Gastrocnemius medialis (tissue), 4 donors: ENCODE results near the gene PEMT. TPM values are rescaled to one million over a fixed set of nuclear protein-coding genes. Genes with fewer than 3 reads are reported as not detected.

ENCODE experiments used
- ATAC-seq, 2 donors: fragments of 150-250 bp; one replicate each; pipeline ENCODE4 v1.9.1; 2016
- DNase-seq, 2 donors: peaks; one replicate each; pipeline ENCODE4 v3.0.0-alpha.2; 2019
- H3K27ac ChIP-seq, 4 donors: fragments of 200-600 bp; sonication (generic); 1 replicate in 1 of 4; 2 replicates in 3 of 4; pipeline ENCODE4 v1.5.1; 2016 to 2018; ENCODE audit warnings: mild to moderate bottlenecking in 2 of 4, moderate library complexity in 1 of 4
- H3K27me3 ChIP-seq, 3 donors: fragments of 200-600 bp; sonication (generic) in 2 of 3; 1 replicate in 1 of 3; 2 replicates in 2 of 3; pipeline versions ENCODE4 v1.5.1 to v1.6.0; 2016 to 2019; ENCODE audit warnings: mild to moderate bottlenecking in 1 of 3, moderate library complexity in 1 of 3
- H3K36me3 ChIP-seq, 2 donors: fragments of 200-600 bp; sonication (generic) in 1 of 2; one replicate each; pipeline ENCODE4 v1.5.1; 2017 to 2018
- H3K4me1 ChIP-seq, 2 donors: fragments of 200-600 bp; sonication (generic) in 1 of 2; one replicate each; pipeline ENCODE4 v1.5.1; 2016 to 2017; ENCODE audit warnings: mild to moderate bottlenecking in 2 of 2
- H3K4me3 ChIP-seq, 4 donors: fragments of 200-600 bp; sonication (generic) in 3 of 4; 1 replicate in 1 of 4; 2 replicates in 3 of 4; pipeline ENCODE4 v1.5.1; 2016 to 2019; ENCODE audit warnings: mild to moderate bottlenecking in 2 of 4
- H3K9me3 ChIP-seq, 3 donors: fragments of 200-600 bp; sonication (generic) in 2 of 3; 1 replicate in 1 of 3; 2 replicates in 2 of 3; pipeline ENCODE4 v1.5.1; 2016 to 2019
- POLR2A ChIP-seq, 2 donors: fragments of 450-650 bp; IDR thresholded peaks; one replicate each; pipeline ENCODE4 v1.6.1; 2017; ENCODE audit warnings: antibody characterized with exemption in 2 of 2, mild to moderate bottlenecking in 2 of 2, moderate library complexity in 2 of 2
- in situ Hi-C, 4 donors: fragments of 200-750 bp; cut with MboI; loops; one replicate each; pipeline versions ENCODE4 v1.15.0 to v1.8.0; 2017; ENCODE audit warnings: low sequenced_read_pairs in 4 of 4
- intact Hi-C: fragments of 100-400 bp; cut with DNase I; formaldehyde crosslinking; loops from one replicate; pipeline ENCODE4 v1.15.1; 2023; ENCODE audit warnings: low total_unique reads
- total RNA-seq, 4 donors: library from RNA; depleted of rRNA; stranded (reverse); fragments of >200 nt; gene quantifications; one replicate each; pipeline versions ENCODE4 v1.1.0 to v1.2.3, GENCODE V29; 2016
- TF ChIP-seq, protein P1 (sequence below), 5 experiments: fragments of 450-650 bp in 3 of 5; fragments of 200-600 bp in 2 of 5; sonication (generic) in 2 of 5; IDR thresholded peaks in 4 of 5; conservative IDR thresholded peaks in 1 of 5; 1 replicate in 4 of 5; 2 replicates in 1 of 5; pipeline ENCODE4 v1.5.1; 2016 to 2019; ENCODE audit warnings: antibody characterized with exemption in 5 of 5, mild to moderate bottlenecking in 3 of 5, moderate library complexity in 3 of 5

Gene PEMT
- total RNA-seq, 4 donors from 2014 or later, result 32.8 to 48.2 (median 34.2) TPM

DNA sequence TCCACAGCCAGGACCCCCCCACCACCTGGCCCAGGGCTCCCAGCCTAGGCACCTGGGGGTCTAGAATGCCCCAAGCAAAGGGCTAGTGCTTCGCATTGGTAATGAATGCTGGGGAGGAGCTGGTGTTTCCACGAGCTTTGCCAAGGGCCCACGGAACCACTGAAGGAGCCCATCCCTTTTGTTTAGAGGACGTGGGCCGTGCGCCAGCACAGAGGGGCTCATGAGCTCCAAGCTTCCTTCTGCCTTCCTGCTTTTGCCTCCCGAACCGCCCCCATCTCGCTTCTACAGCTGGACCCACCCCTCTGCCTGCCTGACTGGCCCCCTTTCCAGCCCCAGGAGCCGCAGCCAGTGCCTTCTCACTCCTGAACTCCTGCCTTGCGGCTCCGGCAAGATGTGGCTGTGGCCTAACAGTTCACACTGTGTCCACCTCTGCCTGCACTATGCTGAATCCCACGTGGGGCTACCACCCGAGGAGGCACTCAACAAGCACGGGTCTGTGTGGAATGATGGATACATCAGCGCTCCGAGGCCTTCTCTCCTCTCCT, 63.5 kb downstream of the PEMT start:
- Histone ChIP-seq H3K27me3 (no peaks in the 10 kb centered on the region), H3K9me3 (no peaks in the 10 kb centered on the region), H3K4me1 (peaks cover 24 to 38% of the 10 kb centered on the region in 2 donors), H3K27ac (peak overlapping the region; percentile 86 to 97 (median 92)), H3K36me3 (no peaks in the 10 kb centered on the region), H3K4me3 (no peak overlapping the region)
- in situ Hi-C loops (no loop called here), intact Hi-C loops (loop anchor here (1.0 kb wide), 1 partner anchor 39 kb away; no protein-coding TSS in a partner anchor)
- ATAC-seq (no peak), DNase-seq (no peak)
- no peak for TF ChIP-seq POLR2A (IDR thresholded peaks at IDR 0.05)
- TF ChIP-seq, protein P1, sequence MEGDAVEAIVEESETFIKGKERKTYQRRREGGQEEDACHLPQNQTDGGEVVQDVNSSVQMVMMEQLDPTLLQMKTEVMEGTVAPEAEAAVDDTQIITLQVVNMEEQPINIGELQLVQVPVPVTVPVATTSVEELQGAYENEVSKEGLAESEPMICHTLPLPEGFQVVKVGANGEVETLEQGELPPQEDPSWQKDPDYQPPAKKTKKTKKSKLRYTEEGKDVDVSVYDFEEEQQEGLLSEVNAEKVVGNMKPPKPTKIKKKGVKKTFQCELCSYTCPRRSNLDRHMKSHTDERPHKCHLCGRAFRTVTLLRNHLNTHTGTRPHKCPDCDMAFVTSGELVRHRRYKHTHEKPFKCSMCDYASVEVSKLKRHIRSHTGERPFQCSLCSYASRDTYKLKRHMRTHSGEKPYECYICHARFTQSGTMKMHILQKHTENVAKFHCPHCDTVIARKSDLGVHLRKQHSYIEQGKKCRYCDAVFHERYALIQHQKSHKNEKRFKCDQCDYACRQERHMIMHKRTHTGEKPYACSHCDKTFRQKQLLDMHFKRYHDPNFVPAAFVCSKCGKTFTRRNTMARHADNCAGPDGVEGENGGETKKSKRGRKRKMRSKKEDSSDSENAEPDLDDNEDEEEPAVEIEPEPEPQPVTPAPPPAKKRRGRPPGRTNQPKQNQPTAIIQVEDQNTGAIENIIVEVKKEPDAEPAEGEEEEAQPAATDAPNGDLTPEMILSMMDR (IDR thresholded peaks at IDR 0.05 in 4 of 5, conservative IDR thresholded peaks at IDR 0.05 in 1 of 5), result no peak

DNA sequence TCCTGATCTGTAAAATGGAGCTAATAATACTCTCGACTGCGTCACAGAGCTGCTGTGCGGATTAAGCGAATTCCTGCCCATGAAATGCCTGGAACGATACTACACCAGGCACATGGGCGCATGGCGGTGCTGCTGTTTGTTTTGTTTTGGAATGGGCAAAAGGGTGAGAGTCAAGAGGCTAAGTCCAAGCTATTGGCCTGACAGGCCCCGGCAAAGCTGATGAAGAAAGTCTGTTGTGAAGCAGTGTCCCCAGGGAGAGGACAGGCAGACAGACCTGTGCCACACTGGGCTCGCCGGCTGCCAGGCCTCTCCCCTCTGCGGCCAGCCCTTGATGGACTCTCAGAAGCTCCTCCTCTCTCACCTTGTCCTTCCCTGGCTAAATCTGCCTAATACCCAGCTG, 64.0 kb downstream of the PEMT start:
- Histone ChIP-seq H3K27me3 (no peaks in the 10 kb centered on the region), H3K27ac (peak overlapping the region; percentile 86 to 97 (median 92)), H3K4me1 (peaks cover 24 to 38% of the 10 kb centered on the region in 2 donors), H3K9me3 (no peaks in the 10 kb centered on the region), H3K36me3 (no peaks in the 10 kb centered on the region), H3K4me3 (peak overlapping the region in 1 of 4 donors; percentile 2)
- ATAC-seq (peak; percentile 41 to 42), DNase-seq (peak; percentile 60 to 68)
- intact Hi-C loops, result loop anchor here (1.0 kb wide), 1 partner anchor 40 kb away; no protein-coding TSS in a partner anchor
- in situ Hi-C loops, result no loop called here
- TF ChIP-seq, protein P1 (IDR thresholded peaks at IDR 0.05 in 4 of 5, conservative IDR thresholded peaks at IDR 0.05 in 1 of 5), result no peak
- peak; percentile 19 to 39 for TF ChIP-seq POLR2A (IDR thresholded peaks at IDR 0.05)

DNA sequence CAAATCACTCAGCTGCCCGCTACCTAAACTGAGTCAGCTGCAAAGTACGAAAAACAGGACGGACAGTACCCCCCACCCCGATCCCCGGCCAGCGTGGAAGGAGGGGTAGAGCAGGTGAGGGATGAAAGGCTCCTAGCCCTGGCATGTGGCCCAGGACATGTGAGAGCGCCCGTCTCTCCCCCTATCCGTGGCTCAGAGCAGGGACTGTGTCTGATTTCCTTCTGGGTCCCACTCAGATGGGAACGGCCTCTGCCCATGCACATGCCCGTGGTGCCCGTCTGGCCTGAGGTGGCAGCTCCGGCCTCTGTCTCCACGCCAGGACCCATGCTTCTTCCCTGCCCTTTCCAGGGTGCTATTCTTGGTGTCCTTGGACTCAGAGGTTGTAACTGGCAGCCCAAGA, 65.1 kb downstream of the PEMT start:
- in situ Hi-C loops, result no loop called here
- H3K27ac ChIP-seq, result peak overlapping the region; percentile 86 to 97 (median 92)
- H3K9me3 ChIP-seq, result no peaks in the 10 kb centered on the region
- H3K4me3 ChIP-seq, result peak overlapping the region in 1 of 4 donors; percentile 33
- ATAC-seq (peak; percentile 70 to 83), DNase-seq (peak; percentile 94 to 96)
- no peaks in the 10 kb centered on the region for H3K36me3 ChIP-seq
- peak; percentile 12 to 49 for TF ChIP-seq POLR2A (IDR thresholded peaks at IDR 0.05)
- TF ChIP-seq, protein P1 (IDR thresholded peaks at IDR 0.05 in 4 of 5, conservative IDR thresholded peaks at IDR 0.05 in 1 of 5), result peak in 1 of 5 experiments; percentile 16
- H3K4me1 ChIP-seq, result peaks cover 24 to 38% of the 10 kb centered on the region in 2 donors
- intact Hi-C loops, result loop anchor here (1.0 kb wide), 1 partner anchor 29 kb away; no protein-coding TSS in a partner anchor
- no peaks in the 10 kb centered on the region for H3K27me3 ChIP-seq

DNA sequence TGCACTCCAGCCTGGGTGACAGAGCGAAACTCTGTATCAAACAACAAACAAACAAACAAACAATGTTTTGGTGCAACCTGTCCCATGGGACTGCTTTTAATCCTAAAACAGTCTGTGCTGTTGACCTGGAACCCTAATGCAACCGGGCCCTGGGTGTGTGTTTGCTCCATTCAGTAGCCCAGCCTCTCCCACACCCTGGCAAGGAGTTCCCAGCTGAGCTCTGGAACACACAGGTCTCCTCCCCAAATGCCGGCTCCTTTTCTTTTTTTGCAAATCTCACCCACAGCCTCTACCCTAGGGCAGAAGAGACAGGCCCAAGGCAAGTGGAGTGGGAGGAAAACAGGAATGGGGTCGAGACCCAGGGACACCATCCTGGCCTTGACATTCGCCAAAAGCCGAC, 65.6 kb downstream of the PEMT start:
- no peak for TF ChIP-seq POLR2A (IDR thresholded peaks at IDR 0.05)
- TF ChIP-seq, protein P1 (IDR thresholded peaks at IDR 0.05 in 4 of 5, conservative IDR thresholded peaks at IDR 0.05 in 1 of 5), result no peak
- Histone ChIP-seq H3K9me3 (no peaks in the 10 kb centered on the region), H3K4me3 (peak overlapping the region in 1 of 4 donors; percentile 33), H3K36me3 (no peaks in the 10 kb centered on the region), H3K4me1 (peaks cover 24 to 38% of the 10 kb centered on the region in 2 donors), H3K27me3 (no peaks in the 10 kb centered on the region), H3K27ac (peak overlapping the region; percentile 86 to 97 (median 92))
- in situ Hi-C loops (no loop called here), intact Hi-C loops (loop anchor here (1.0 kb wide), 1 partner anchor 29 kb away; no protein-coding TSS in a partner anchor)
- ATAC-seq (peak; percentile 44 to 76), DNase-seq (peak; percentile 64 to 83)
